Naive B cell (primary cell): ENCODE results near the gene KLRF2. TPM values are rescaled to one million over a fixed set of nuclear protein-coding genes. Genes with fewer than 3 reads are reported as not detected.

Source experiments
- ATAC-seq, 2 donors: fragments of 150-1000 bp; cut with Tn5 transposase; 2 replicates each; pipeline ENCODE4 v1.10.0; 2021; ENCODE audit warnings: low read depth in 2 of 2, mild to moderate bottlenecking in 2 of 2, moderate library complexity in 2 of 2
- DNase-seq: peaks from one replicate; pipeline ENCODE4 v3.0.0; 2022
- H3K27ac Mint-ChIP-seq, 6 donors: one replicate each; pipeline ENCODE4 v1.8.0; 2020 to 2022; ENCODE audit warnings: mild to moderate bottlenecking in 6 of 6, mixed read lengths in 6 of 6, moderate library complexity in 5 of 6, inconsistent platforms in 2 of 6
- H3K27me3 Mint-ChIP-seq, 3 donors: one replicate each; pipeline ENCODE4 v1.8.0; 2021 to 2022; ENCODE audit warnings: mixed read lengths in 3 of 3, mild to moderate bottlenecking in 1 of 3
- H3K36me3 Mint-ChIP-seq, 2 donors: one replicate each; pipeline ENCODE4 v1.8.0; 2020 to 2022; ENCODE audit warnings: mixed read lengths in 2 of 2, inconsistent platforms in 1 of 2, mild to moderate bottlenecking in 1 of 2
- H3K4me1 Mint-ChIP-seq, 3 donors: one replicate each; pipeline ENCODE4 v1.8.0; 2020 to 2022; ENCODE audit warnings: mixed read lengths in 3 of 3, inconsistent platforms in 1 of 3, mild to moderate bottlenecking in 1 of 3, moderate library complexity in 1 of 3
- H3K4me3 Mint-ChIP-seq, 8 donors: one replicate each; pipeline ENCODE4 v1.8.0; 2020 to 2022; ENCODE audit warnings: mild to moderate bottlenecking in 8 of 8, mixed read lengths in 8 of 8, moderate library complexity in 8 of 8, inconsistent platforms in 2 of 8
- H3K9me3 Mint-ChIP-seq, 7 donors: one replicate each; pipeline ENCODE4 v1.8.0; 2020 to 2022; ENCODE audit warnings: mixed read lengths in 7 of 7, mild to moderate bottlenecking in 5 of 7, inconsistent platforms in 2 of 7, moderate library complexity in 1 of 7
- polyA plus RNA-seq, 6 donors: library from polyadenylated mRNA; unstranded; fragments of 300-500 nt; fragmentation: Illumina TruSeq; gene quantifications; one replicate each; pipeline ENCODE4 v1.2.3, GENCODE V29; 2021; ENCODE audit warnings: low read depth in 6 of 6

KLRF2 gene
- polyA plus RNA-seq, 6 donors from 2014 or later, result not detected

GRCh38 chr12:9926876-9927275, 45.6 kb downstream of the KLRF2 start:
- H3K36me3 Mint-ChIP-seq, result no peaks in the 10 kb centered on the region
- peaks cover 0 to 4% (median 0%) of the 10 kb centered on the region in 3 donors for H3K27me3 Mint-ChIP-seq
- H3K27ac Mint-ChIP-seq, result no peak overlapping the region
- H3K9me3 Mint-ChIP-seq, result no peaks in the 10 kb centered on the region
- DNase-seq (no peak), ATAC-seq (no peak)
- H3K4me3 Mint-ChIP-seq, result no peak overlapping the region
- peaks cover 0 to 6% (median 5%) of the 10 kb centered on the region in 3 donors for H3K4me1 Mint-ChIP-seq

GRCh38 chr12:9928607-9929006, 47.3 kb downstream of the KLRF2 start:
- Mint-ChIP-seq H3K27ac (no peak overlapping the region), H3K36me3 (no peaks in the 10 kb centered on the region), H3K9me3 (no peaks in the 10 kb centered on the region), H3K4me3 (no peak overlapping the region), H3K27me3 (peaks cover 0 to 4% (median 0%) of the 10 kb centered on the region in 3 donors), H3K4me1 (peaks cover 0 to 5% (median 3%) of the 10 kb centered on the region in 3 donors)
- ATAC-seq (no peak), DNase-seq (no peak)

GRCh38 chr12:9931245-9931644, 50.0 kb downstream of the KLRF2 start:
- H3K36me3 Mint-ChIP-seq, result no peaks in the 10 kb centered on the region
- H3K27me3 Mint-ChIP-seq, result peaks cover 0 to 5% (median 0%) of the 10 kb centered on the region in 3 donors
- no peak overlapping the region for H3K4me3 Mint-ChIP-seq

GRCh38 chr12:9932270-9932669, 51.0 kb downstream of the KLRF2 start, which contains the start of gene CLEC2A:
TSS of gene CLEC2A (minus strand) at chr12:9932370. CDS start at chr12:9932329, 41 bp downstream.
- Mint-ChIP-seq H3K36me3 (no peaks in the 10 kb centered on the region), H3K27ac (no peak within 1 kb of the TSS), H3K9me3 (no peaks in the 10 kb centered on the region), H3K27me3 (peaks cover 0 to 5% (median 0%) of the 10 kb centered on the region in 3 donors), H3K4me1 (no peaks in the 10 kb centered on the region), H3K4me3 (no peak within 1 kb of the TSS)
- DNase-seq (no peak), ATAC-seq (no peak)

More at GRCh38 chr12:9931245-9931644, 50.0 kb downstream of the KLRF2 start:
- H3K9me3 Mint-ChIP-seq, result no peaks in the 10 kb centered on the region
- no peaks in the 10 kb centered on the region for H3K4me1 Mint-ChIP-seq
- no peak for DNase-seq
- no peak overlapping the region for H3K27ac Mint-ChIP-seq
- no peak for ATAC-seq

GRCh38 chr12:9933958-9934357, 52.7 kb downstream of the KLRF2 start:
- Mint-ChIP-seq H3K27ac (no peak overlapping the region), H3K36me3 (no peaks in the 10 kb centered on the region), H3K4me3 (no peak overlapping the region), H3K27me3 (peaks cover 0 to 8% (median 2%) of the 10 kb centered on the region in 3 donors), H3K9me3 (no peaks in the 10 kb centered on the region), H3K4me1 (no peaks in the 10 kb centered on the region)
- DNase-seq (no peak), ATAC-seq (no peak)

- H3K4me1 Mint-ChIP-seq, result no peaks in the 10 kb centered on the region
- peaks cover 7 to 12% (median 9%) of the 10 kb centered on the region in 3 donors for H3K27me3 Mint-ChIP-seq
- ATAC-seq (no peak), DNase-seq (no peak)
- no peak overlapping the region for H3K4me3 Mint-ChIP-seq
- H3K27ac Mint-ChIP-seq, result no peak overlapping the region
- no peaks in the 10 kb centered on the region for H3K36me3 Mint-ChIP-seq
- H3K9me3 Mint-ChIP-seq, result no peaks in the 10 kb centered on the region
These were observed 53.7 kb downstream of the KLRF2 start for GRCh38 chr12:9935026-9935425.

GRCh38 chr12:9936591-9936990, 55.3 kb downstream of the KLRF2 start:
- DNase-seq, result no peak
- Mint-ChIP-seq H3K27me3 (peaks cover 9 to 17% (median 16%) of the 10 kb centered on the region in 3 donors), H3K4me3 (no peak overlapping the region), H3K27ac (no peak overlapping the region), H3K9me3 (no peaks in the 10 kb centered on the region), H3K36me3 (no peaks in the 10 kb centered on the region), H3K4me1 (peaks cover 0 to 6% (median 0%) of the 10 kb centered on the region in 3 donors)
- ATAC-seq, result no peak

GRCh38 chr12:9940375-9940774, 59.1 kb downstream of the KLRF2 start:
- no peak overlapping the region for H3K4me3 Mint-ChIP-seq
- ATAC-seq (no peak), DNase-seq (no peak)
- H3K27ac Mint-ChIP-seq, result no peak overlapping the region
- no peaks in the 10 kb centered on the region for H3K36me3 Mint-ChIP-seq
- H3K27me3 Mint-ChIP-seq, result peaks cover 9 to 22% (median 12%) of the 10 kb centered on the region in 3 donors
- no peaks in the 10 kb centered on the region for H3K9me3 Mint-ChIP-seq
- H3K4me1 Mint-ChIP-seq, result peaks cover 6 to 13% (median 13%) of the 10 kb centered on the region in 3 donors

- ATAC-seq, result no peak
- Mint-ChIP-seq H3K27me3 (peaks cover 9 to 22% (median 12%) of the 10 kb centered on the region in 3 donors), H3K9me3 (no peaks in the 10 kb centered on the region), H3K27ac (no peak overlapping the region), H3K4me1 (peaks cover 6 to 13% (median 13%) of the 10 kb centered on the region in 3 donors), H3K4me3 (no peak overlapping the region), H3K36me3 (no peaks in the 10 kb centered on the region)
- DNase-seq, result no peak
These were observed 60.5 kb downstream of the KLRF2 start for GRCh38 chr12:9941838-9942237.

GRCh38 chr12:9943240-9943639, 62.0 kb downstream of the KLRF2 start:
- H3K9me3 Mint-ChIP-seq, result peaks cover 0 to 2% (median 0%) of the 10 kb centered on the region in 7 donors
- H3K36me3 Mint-ChIP-seq, result no peaks in the 10 kb centered on the region
- H3K4me3 Mint-ChIP-seq, result peak overlapping the region; percentile 27 to 84 (median 65)
- peaks cover 9 to 22% (median 12%) of the 10 kb centered on the region in 3 donors for H3K27me3 Mint-ChIP-seq
- peak; percentile 44 for DNase-seq
- H3K27ac Mint-ChIP-seq, result peak overlapping the region in 3 of 6 donors; percentile 49 to 62 (median 58)
- peak; percentile 81 to 84 for ATAC-seq
- peaks cover 16 to 23% (median 21%) of the 10 kb centered on the region in 3 donors for H3K4me1 Mint-ChIP-seq

- Mint-ChIP-seq H3K27ac (peak overlapping the region in 1 of 6 donors; percentile 8), H3K36me3 (no peaks in the 10 kb centered on the region), H3K4me1 (peaks cover 25 to 33% (median 28%) of the 10 kb centered on the region in 3 donors)
These were observed 63.1 kb downstream of the KLRF2 start for GRCh38 chr12:9944391-9944790.

More at GRCh38 chr12:9944391-9944790, 63.1 kb downstream of the KLRF2 start:
- ATAC-seq, result no peak
- DNase-seq, result no peak
- Mint-ChIP-seq H3K27me3 (peaks cover 3 to 20% (median 5%) of the 10 kb centered on the region in 3 donors), H3K4me3 (peak overlapping the region in 1 of 8 donors; percentile 59), H3K9me3 (peaks cover 0 to 2% (median 0%) of the 10 kb centered on the region in 7 donors)

Other genes starting within 250 kb of the KLRF2 start
- 100 to 1,000 TPM; 329 to 467 (median 350) TPM for gene CLEC2D, start 211.8 kb upstream of the KLRF2 start, polyA plus RNA-seq
- 10 to 100 TPM in 4 of 6 donors, 1 to 10 TPM in 2; 8.9 to 34.0 (median 11.5) TPM for gene CLECL1, start 148.4 kb upstream of the KLRF2 start, polyA plus RNA-seq
- 1,000 to 10,000 TPM in 5 of 6 donors, 100 to 1,000 TPM in 1; 814 to 1,329 (median 1,116) TPM for gene CD69, start 120.6 kb upstream of the KLRF2 start, polyA plus RNA-seq
- 1 to 10 TPM in 5 of 6 donors, not detected in 1; 1.6 to 5.6 (median 2.4) TPM for gene KLRF1, start 54.0 kb upstream of the KLRF2 start, polyA plus RNA-seq
- 10 to 100 TPM; 47.2 to 85.8 (median 61.3) TPM for gene CLEC2B, start 12.1 kb upstream of the KLRF2 start, polyA plus RNA-seq
- not detected for gene CLEC2A, start 50.9 kb downstream of the KLRF2 start, polyA plus RNA-seq
- 1 to 10 TPM in 1 of 6 donors, under 1 TPM in 3, not detected in 2; 0.29 to 1.6 (median 0.38) TPM for gene CLEC12A, start 89.9 kb downstream of the KLRF2 start, polyA plus RNA-seq
- gene CLEC1B, start 117.6 kb downstream of the KLRF2 start, polyA plus RNA-seq, result 1 to 10 TPM in 3 of 6 donors, under 1 TPM in 3; 0.48 to 3.1 (median 1.3) TPM
- gene CLEC12B, start 129.1 kb downstream of the KLRF2 start, polyA plus RNA-seq, result not detected
- not detected for gene CLEC9A, start 149.2 kb downstream of the KLRF2 start, polyA plus RNA-seq
- gene CLEC1A, start 217.5 kb downstream of the KLRF2 start, polyA plus RNA-seq, result not detected
- gene CLEC7A, start 248.7 kb downstream of the KLRF2 start, polyA plus RNA-seq, result under 1 TPM in 4 of 6 donors, not detected in 2; 0.12 to 0.78 (median 0.58) TPM